ENCODE results near the gene WDR89.

DNA sequence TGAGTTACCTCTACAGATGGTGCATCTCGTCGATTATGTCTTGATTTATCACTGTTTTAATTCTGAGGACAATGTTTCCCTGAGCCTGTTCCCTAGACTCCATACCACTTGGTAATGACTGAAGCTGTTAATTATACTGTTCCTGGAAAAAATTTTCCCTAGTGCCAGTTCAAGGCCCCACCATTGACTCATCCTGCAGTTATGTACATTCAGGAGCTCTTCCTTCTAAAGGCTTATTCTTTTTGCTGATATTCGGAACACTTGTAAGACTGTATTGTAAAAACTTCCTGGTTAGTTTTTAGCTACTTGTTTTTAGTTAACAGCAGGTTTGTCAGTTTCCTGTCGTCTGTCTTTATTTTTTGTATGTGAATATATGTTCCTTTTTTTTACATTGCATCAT is 68.1 kb downstream of the WDR89 start:
- TF ChIP-seq SIN3A (IDR thresholded peaks at IDR 0.05; ENCODE audit: borderline replicate concordance, low read depth, low read length) (no peak), RXRA (IDR thresholded peaks at IDR 0.05; ENCODE audit: borderline replicate concordance, low read depth) (no peak), RCOR1 (IDR thresholded peaks at IDR 0.05; ENCODE audit: low read length) (no peak), NRF1 (IDR thresholded peaks at IDR 0.05; ENCODE audit: low read depth, low read length) (no peak), TCF12 (IDR thresholded peaks at IDR 0.05) (no peak), GATA2 (CRISPR knock-in tag; IDR thresholded peaks at IDR 0.05) (no peak), EZH2phosphoT487 (IDR thresholded peaks at IDR 0.05; ENCODE audit: borderline replicate concordance, low read depth) (no peak), EP300 (IDR thresholded peaks at IDR 0.05; ENCODE audit: borderline replicate concordance in 1 of 2, low read depth in 1 of 2, low read length in 1 of 2) (no peak), MEF2A (IDR thresholded peaks at IDR 0.05; ENCODE audit: borderline replicate concordance, low read depth) (no peak), RAD21 (IDR thresholded peaks at IDR 0.05; ENCODE audit: low read length) (no peak)
- TF ChIP-seq, protein P1, sequence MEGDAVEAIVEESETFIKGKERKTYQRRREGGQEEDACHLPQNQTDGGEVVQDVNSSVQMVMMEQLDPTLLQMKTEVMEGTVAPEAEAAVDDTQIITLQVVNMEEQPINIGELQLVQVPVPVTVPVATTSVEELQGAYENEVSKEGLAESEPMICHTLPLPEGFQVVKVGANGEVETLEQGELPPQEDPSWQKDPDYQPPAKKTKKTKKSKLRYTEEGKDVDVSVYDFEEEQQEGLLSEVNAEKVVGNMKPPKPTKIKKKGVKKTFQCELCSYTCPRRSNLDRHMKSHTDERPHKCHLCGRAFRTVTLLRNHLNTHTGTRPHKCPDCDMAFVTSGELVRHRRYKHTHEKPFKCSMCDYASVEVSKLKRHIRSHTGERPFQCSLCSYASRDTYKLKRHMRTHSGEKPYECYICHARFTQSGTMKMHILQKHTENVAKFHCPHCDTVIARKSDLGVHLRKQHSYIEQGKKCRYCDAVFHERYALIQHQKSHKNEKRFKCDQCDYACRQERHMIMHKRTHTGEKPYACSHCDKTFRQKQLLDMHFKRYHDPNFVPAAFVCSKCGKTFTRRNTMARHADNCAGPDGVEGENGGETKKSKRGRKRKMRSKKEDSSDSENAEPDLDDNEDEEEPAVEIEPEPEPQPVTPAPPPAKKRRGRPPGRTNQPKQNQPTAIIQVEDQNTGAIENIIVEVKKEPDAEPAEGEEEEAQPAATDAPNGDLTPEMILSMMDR (IDR thresholded peaks at IDR 0.05), result no peak

Measured in SK-N-SH (cell line).